Stimulated activated CD4-positive, alpha-beta T cell treated with anti-CD3 and anti-CD28 coated beads, Interleukin-4, amount 100 ng/mL, for 1 hour (primary cell): Measurements from ENCODE around the gene KLF13.
"Not testable (repeated sequence)": the region's sequence is repeated elsewhere in the genome, so short reads cannot be mapped to it uniquely, and the experiment has no call there.

Experiments used
- DNase-seq: peaks from one replicate; pipeline ENCODE4 v3.0.0-alpha.2; 2020

Gene KLF13

GRCh38 chr15:31347067-31347975, 20.7 kb downstream of the KLF13 start:
- peak; percentile 80 for DNase-seq

- no peak for DNase-seq
Measured at GRCh38 chr15:31347981-31348803, 21.6 kb downstream of the KLF13 start.

GRCh38 chr15:31349233-31350141, 22.9 kb downstream of the KLF13 start:
- no peak for DNase-seq

GRCh38 chr15:31350771-31351170, 24.1 kb downstream of the KLF13 start:
- no peak for DNase-seq

GRCh38 chr15:31352339-31352751, 25.7 kb downstream of the KLF13 start:
- no peak for DNase-seq

GRCh38 chr15:31352911-31353811, 26.5 kb downstream of the KLF13 start:
- DNase-seq, result peak; percentile 54

- DNase-seq, result no peak
Measured at GRCh38 chr15:31353931-31354330, 27.3 kb downstream of the KLF13 start.

GRCh38 chr15:31356097-31356496, 29.5 kb downstream of the KLF13 start:
- not testable (repeated sequence) for DNase-seq

GRCh38 chr15:31357148-31357547, 30.5 kb downstream of the KLF13 start:
- no peak for DNase-seq

GRCh38 chr15:31358163-31358562, 31.5 kb downstream of the KLF13 start:
- DNase-seq, result no peak

GRCh38 chr15:31358957-31359701, 32.5 kb downstream of the KLF13 start:
- DNase-seq, result no peak

GRCh38 chr15:31359702-31360111, 33.1 kb downstream of the KLF13 start:
- no peak for DNase-seq

GRCh38 chr15:31360158-31360561, 33.5 kb downstream of the KLF13 start:
- no peak for DNase-seq

- DNase-seq, result no peak
Measured at GRCh38 chr15:31360843-31361763, 34.5 kb downstream of the KLF13 start.

- no peak for DNase-seq
Measured at GRCh38 chr15:31361764-31362515, 35.3 kb downstream of the KLF13 start.

GRCh38 chr15:31362886-31363285, 36.3 kb downstream of the KLF13 start:
- no peak for DNase-seq

- DNase-seq, result no peak
Measured at GRCh38 chr15:31364301-31365031, 37.8 kb downstream of the KLF13 start.

GRCh38 chr15:31365032-31365654, 38.5 kb downstream of the KLF13 start:
- no peak for DNase-seq
